NCI-H2081 (cell line): Measurements from ENCODE around the gene SLC13A3.

Source experiments
- DNase-seq, 2 experiments: peaks; one replicate each; lab custom pipeline; 2025; lab: John Stamatoyannopoulos, UW

The SLC13A3 gene

GRCh38 chr20:46523108-46523507 lies 128.2 kb downstream of the SLC13A3 start:
- no peak for DNase-seq

- peak; percentile 53 to 75 for DNase-seq
These were observed 130.2 kb downstream of the SLC13A3 start for GRCh38 chr20:46520976-46521579.

- no peak for DNase-seq
These were observed 130.7 kb downstream of the SLC13A3 start for GRCh38 chr20:46520540-46520939.

- no peak for DNase-seq
These were observed 131.7 kb downstream of the SLC13A3 start for GRCh38 chr20:46519471-46520068.

- DNase-seq, result peak; percentile 83 to 87
These were observed 138.1 kb downstream of the SLC13A3 start, which contains the start of gene ZNF334 for GRCh38 chr20:46512943-46513844. TSS of gene ZNF334 (minus strand) at chr20:46513559. CDS start at chr20:46512102, 1,457 bp downstream.

- no peak for DNase-seq
These were observed 141.7 kb downstream of the SLC13A3 start for GRCh38 chr20:46509523-46509922.
